HG03520 (cell line): Measurements from ENCODE around the gene NCLN.

Experiments
- ATAC-seq: cut with Tn5 transposase; IDR thresholded peaks from one replicate; pipeline ENCODE4 v1.9.1; 2021; ENCODE audit warnings: mild to moderate bottlenecking, moderate library complexity; ENCODE audit not compliant: unreplicated experiment

NCLN gene

DNA sequence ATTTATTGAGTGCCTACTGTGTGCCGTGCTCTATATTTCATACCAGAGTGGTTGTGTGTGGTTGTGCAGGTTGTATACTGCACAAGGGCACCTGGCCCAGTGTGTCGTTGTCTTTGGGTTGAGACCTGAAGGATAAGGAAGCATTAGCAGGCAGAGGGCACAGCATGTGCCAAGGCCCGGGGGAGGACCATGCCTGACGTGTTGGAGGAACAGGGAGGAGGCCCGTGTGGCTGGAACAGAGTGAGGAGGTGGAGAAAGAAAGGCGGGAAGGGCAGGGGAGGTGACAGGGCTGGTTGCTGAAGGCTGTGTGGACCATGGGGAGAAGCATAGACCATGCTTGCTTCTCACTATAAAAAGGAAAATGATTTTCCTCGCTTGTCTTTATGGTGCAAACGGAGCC lies 65.5 kb downstream of the NCLN start:
- no peak for ATAC-seq

DNA sequence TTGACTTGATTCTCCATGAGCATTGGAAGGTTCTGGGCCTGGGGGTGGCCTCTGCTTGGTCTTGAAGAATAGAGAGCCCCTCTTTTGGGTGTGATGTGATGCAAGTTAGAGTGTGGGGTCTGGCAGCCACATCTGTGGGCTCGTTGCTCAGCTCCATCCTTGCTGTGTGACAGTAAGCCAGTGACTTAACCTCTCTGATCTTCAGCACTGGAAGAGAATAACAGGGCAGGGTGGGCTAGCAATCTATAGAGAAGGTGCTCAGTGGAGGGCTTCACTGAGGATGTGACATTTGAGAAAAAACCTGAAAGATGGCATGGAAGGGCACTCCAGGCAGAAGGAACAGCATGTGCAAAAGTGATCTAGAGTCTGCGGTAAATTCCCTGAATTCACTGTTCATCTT lies 66.9 kb downstream of the NCLN start:
- ATAC-seq, result no peak

DNA sequence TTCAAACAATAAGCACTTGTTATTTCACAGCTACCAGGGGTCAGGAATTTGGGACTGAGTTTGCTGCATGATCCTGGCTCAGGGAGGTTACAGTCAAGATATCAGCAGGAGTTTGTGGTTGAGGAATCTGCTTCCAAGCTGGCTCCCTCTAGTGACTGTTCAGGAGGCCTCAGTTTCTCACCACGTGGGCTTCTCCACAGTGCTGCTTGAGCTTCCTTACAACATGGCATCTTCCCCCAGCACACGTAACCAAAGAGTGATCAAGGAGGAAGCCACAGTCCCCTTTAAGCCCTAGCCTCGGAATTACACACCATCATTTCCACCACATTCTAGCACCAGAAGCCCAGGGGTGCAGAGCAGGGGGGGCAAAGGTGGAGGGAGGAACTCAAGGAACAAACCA lies 67.5 kb downstream of the NCLN start:
- ATAC-seq, result no peak

DNA sequence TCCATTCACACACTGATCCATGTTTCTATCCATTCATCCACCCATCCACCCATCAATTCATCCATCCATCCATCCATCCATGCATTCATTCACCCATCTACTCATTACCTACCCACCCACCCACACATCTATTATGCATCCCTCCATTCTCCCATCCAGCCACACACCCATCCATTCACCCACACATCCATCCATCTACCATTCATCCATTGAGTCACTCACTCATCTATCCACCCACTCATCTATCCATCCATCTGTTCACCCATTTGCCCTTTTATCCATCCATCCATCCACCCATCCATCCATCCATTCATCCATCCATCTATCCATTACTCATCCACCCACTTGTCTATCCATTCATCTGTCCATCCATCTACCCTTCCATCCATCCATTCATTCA lies 68.8 kb downstream of the NCLN start:
- ATAC-seq, result no peak

DNA sequence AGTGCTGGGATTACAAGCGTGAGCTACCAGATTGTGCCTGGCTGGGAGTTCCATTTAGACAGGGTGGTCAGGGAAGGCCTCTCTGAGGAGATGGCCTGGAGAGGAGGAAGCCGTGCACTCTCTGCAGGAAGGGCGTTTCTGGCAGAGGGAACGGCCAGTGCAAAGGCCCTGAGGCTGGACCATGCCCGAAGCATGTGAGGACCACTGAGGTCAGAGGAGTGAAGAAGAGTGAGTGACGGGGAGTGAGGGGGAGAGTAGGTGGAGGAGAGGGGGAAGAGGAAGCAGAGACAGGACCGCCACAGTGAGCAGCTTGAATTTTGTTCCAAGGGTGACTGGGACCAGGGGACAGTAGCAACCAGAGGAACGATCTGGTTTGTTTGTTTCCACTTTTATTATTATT lies 71.3 kb downstream of the NCLN start:
- ATAC-seq, result no peak
